IPS-18c (cell line): Measurements from ENCODE around the gene AKNAD1.

Experiments used
- H3K4me3 ChIP-seq: 2 replicates; pipeline ENCODE4 v1.7.0; 2013; ENCODE audit warnings: low read depth, mild to moderate bottlenecking, low read length, moderate library complexity; ENCODE audit not compliant: insufficient read depth
- H3K9me3 ChIP-seq: one replicate; pipeline ENCODE4 v1.6.1; 2013; ENCODE audit warnings: mild to moderate bottlenecking, low read length, moderate library complexity; ENCODE audit not compliant: control insufficient read depth, insufficient read depth

AKNAD1 gene

DNA sequence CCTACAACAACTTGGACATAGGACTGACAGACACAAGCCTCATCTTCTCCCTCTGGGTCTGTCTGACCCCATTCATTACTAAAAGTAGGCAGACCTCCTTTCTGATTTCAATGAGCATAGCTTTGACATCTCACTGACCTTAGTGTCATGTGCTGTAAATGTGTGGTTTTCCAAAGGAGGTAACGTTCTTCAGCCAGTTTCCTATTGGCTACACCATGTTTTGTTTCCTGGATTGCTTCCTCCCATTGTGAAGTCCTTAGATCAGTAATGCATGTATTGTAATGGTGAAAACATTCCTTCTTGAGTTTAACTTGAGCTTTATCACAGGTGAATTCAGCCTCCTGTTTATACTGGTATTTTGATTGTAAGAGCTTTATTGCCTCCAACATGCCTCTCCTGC is 89.8 kb downstream of the AKNAD1 start:
- no peak overlapping the region for H3K4me3 ChIP-seq
- no peaks in the 10 kb centered on the region for H3K9me3 ChIP-seq
